ACC112 (cell line): Measurements from ENCODE around the gene SLC25A5.
A peak's percentile ranks its signal among the peaks of the same experiment; 100 is the strongest.
"Not testable (repeated sequence)": the region's sequence is repeated elsewhere in the genome, so short reads cannot be mapped to it uniquely, and the experiment has no call there.

Experiments
- H2AFZ ChIP-seq: fragments of 200-600 bp; sonication (generic); one replicate; pipeline ENCODE4 v1.6.0; 2017; ENCODE audit warnings: antibody characterized with exemption, low read length; ENCODE audit not compliant: unreplicated experiment
- H3K27ac ChIP-seq: fragments of 200-600 bp; sonication (generic); 2 replicates; pipeline ENCODE4 v1.5.1; 2014; ENCODE audit warnings: low read depth, mild to moderate bottlenecking, antibody characterized with exemption, low read length, moderate library complexity
- H3K27me3 ChIP-seq: fragments of 200-600 bp; sonication (generic); 2 replicates; pipeline ENCODE4 v1.6.1; 2014; ENCODE audit warnings: mild to moderate bottlenecking, antibody characterized with exemption, low read length, moderate library complexity, mixed read lengths; ENCODE audit not compliant: insufficient read depth
- H3K36me3 ChIP-seq: fragments of 200-600 bp; sonication (generic); 2 replicates; pipeline ENCODE4 v1.6.1; 2016; ENCODE audit warnings: mild to moderate bottlenecking, antibody characterized with exemption, low read length, moderate library complexity, mixed read lengths; ENCODE audit not compliant: insufficient read depth
- H3K4me1 ChIP-seq: fragments of 200-600 bp; sonication (generic); one replicate; pipeline ENCODE4 v1.6.1; 2016; ENCODE audit warnings: low read length, mixed read lengths; ENCODE audit not compliant: insufficient read depth, unreplicated experiment, control insufficient read depth
- H3K4me3 ChIP-seq: fragments of 200-600 bp; sonication (generic); 2 replicates; pipeline ENCODE4 v1.5.1; 2014; ENCODE audit warnings: mild to moderate bottlenecking, low read depth, low read length
- H3K79me2 ChIP-seq: fragments of 200-600 bp; sonication (generic); one replicate; pipeline ENCODE4 v1.6.0; 2016; ENCODE audit warnings: low read length; ENCODE audit not compliant: control insufficient read depth, unreplicated experiment, insufficient read depth

SLC25A5 gene

GRCh38 chrX:119505145-119505544, 36.9 kb downstream of the SLC25A5 start:
- H3K79me2 ChIP-seq, H3K36me3 ChIP-seq, H2AFZ ChIP-seq, H3K4me3 ChIP-seq, H3K27me3 ChIP-seq, H3K27ac ChIP-seq: not testable (repeated sequence)
- peaks cover 23% of the 10 kb centered on the region for H3K4me1 ChIP-seq

- Histone ChIP-seq H3K27me3 (no peaks in the 10 kb centered on the region), H3K4me1 (peaks cover 23% of the 10 kb centered on the region), H3K36me3 (no peaks in the 10 kb centered on the region), H2AFZ (no peak overlapping the region), H3K4me3 (no peak overlapping the region), H3K27ac (no peak overlapping the region), H3K79me2 (no peaks in the 10 kb centered on the region)
These were observed 37.7 kb downstream of the SLC25A5 start for GRCh38 chrX:119505945-119506344.

DNA sequence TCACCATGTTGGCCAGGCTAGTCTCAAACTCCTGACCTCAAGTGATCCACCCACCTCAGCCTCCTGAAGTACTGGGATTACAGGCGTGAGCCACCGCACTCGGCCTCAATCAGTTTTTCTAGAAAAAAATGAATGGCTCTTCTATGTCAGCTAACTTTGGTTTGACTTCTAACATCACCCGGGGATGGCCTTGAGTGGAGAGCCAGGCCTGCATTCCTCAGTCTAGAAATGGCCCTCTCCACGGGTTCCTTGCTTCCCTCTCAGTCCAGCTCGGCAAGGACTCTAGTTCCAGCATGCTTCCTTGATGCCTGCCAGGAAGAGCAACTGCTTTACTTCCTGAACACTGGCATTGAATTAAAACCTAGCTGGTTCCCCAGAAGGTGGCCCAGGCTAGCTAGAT, 39.0 kb downstream of the SLC25A5 start:
- H3K36me3 ChIP-seq = no peaks in the 10 kb centered on the region
- no peak overlapping the region for H3K27ac ChIP-seq
- H3K4me3 ChIP-seq = no peak overlapping the region
- H3K79me2 ChIP-seq = no peaks in the 10 kb centered on the region
- H2AFZ ChIP-seq = no peak overlapping the region
- H3K27me3 ChIP-seq = no peaks in the 10 kb centered on the region
- peaks cover 22% of the 10 kb centered on the region for H3K4me1 ChIP-seq

- Histone ChIP-seq H3K36me3 (no peaks in the 10 kb centered on the region), H3K27ac (no peak overlapping the region), H3K27me3 (no peaks in the 10 kb centered on the region), H3K4me3 (no peak overlapping the region), H2AFZ (peak overlapping the region; percentile 75), H3K4me1 (peaks cover 8% of the 10 kb centered on the region), H3K79me2 (no peaks in the 10 kb centered on the region)
These were observed 44.0 kb downstream of the SLC25A5 start for GRCh38 chrX:119512146-119512800.

- no peaks in the 10 kb centered on the region for H3K79me2 ChIP-seq
- peak overlapping the region; percentile 89 for H2AFZ ChIP-seq
- no peaks in the 10 kb centered on the region for H3K27me3 ChIP-seq
- H3K4me3 ChIP-seq = no peak overlapping the region
- H3K36me3 ChIP-seq = no peaks in the 10 kb centered on the region
- peaks cover 4% of the 10 kb centered on the region for H3K4me1 ChIP-seq
- no peak overlapping the region for H3K27ac ChIP-seq
These were observed 48.0 kb downstream of the SLC25A5 start for GRCh38 chrX:119516157-119516702.

DNA sequence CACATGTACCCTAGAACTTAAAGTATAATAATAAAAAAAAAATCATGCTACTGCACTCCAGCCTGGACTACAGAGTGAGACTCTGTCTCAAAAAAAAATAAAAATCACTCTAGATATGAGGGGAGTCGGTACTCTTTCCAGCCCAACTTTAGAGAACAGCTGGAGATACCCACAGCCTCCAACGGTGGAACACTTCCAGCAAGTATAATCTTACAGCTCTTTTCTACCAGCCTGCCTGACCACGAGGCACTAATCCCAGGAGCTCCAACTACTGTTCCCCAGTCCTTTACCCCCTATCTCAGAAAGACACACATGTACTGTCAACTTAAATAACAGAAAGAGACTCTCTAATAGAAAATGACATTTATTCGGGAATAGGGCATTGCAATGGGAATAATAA, 50.1 kb downstream of the SLC25A5 start:
- Histone ChIP-seq H3K36me3 (no peaks in the 10 kb centered on the region), H3K4me3 (no peak overlapping the region), H3K79me2 (no peaks in the 10 kb centered on the region), H3K4me1 (no peaks in the 10 kb centered on the region), H2AFZ (no peak overlapping the region), H3K27ac (no peak overlapping the region), H3K27me3 (no peaks in the 10 kb centered on the region)
